ENCODE measurements around the gene PCYT2.

PCYT2 gene

DNA sequence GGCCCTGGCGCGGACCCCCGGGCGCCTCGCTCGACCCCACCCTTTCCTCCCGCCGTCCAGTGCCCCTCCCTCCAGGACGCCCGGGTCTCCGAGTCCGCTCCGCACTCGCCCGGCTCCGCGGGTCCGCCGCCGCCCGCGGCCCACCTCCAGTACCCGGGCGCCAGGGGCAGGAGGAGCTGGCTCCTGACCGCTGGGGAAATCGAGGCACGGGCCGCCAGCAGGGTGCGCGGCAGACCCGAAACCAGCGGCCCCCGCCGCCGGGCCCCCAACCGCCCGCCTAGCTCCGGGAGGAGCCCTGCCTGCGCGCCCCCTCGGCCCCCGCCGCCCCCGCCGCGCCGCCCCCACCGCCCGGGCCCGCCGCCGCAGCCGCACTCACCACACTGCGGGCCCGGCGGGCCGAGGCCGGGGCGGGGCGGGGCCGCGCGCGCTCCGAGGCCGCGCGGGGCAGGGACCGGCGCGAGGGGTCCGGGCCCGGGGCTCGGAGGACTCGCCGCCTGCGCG is 16.0 kb upstream of the PCYT2 start:
- peak overlapping the region; percentile 90 for H3K27ac ChIP-seq
- TF ChIP-seq, protein P1, sequence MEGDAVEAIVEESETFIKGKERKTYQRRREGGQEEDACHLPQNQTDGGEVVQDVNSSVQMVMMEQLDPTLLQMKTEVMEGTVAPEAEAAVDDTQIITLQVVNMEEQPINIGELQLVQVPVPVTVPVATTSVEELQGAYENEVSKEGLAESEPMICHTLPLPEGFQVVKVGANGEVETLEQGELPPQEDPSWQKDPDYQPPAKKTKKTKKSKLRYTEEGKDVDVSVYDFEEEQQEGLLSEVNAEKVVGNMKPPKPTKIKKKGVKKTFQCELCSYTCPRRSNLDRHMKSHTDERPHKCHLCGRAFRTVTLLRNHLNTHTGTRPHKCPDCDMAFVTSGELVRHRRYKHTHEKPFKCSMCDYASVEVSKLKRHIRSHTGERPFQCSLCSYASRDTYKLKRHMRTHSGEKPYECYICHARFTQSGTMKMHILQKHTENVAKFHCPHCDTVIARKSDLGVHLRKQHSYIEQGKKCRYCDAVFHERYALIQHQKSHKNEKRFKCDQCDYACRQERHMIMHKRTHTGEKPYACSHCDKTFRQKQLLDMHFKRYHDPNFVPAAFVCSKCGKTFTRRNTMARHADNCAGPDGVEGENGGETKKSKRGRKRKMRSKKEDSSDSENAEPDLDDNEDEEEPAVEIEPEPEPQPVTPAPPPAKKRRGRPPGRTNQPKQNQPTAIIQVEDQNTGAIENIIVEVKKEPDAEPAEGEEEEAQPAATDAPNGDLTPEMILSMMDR (conservative IDR thresholded peaks at IDR 0.05), result no peak

DNA sequence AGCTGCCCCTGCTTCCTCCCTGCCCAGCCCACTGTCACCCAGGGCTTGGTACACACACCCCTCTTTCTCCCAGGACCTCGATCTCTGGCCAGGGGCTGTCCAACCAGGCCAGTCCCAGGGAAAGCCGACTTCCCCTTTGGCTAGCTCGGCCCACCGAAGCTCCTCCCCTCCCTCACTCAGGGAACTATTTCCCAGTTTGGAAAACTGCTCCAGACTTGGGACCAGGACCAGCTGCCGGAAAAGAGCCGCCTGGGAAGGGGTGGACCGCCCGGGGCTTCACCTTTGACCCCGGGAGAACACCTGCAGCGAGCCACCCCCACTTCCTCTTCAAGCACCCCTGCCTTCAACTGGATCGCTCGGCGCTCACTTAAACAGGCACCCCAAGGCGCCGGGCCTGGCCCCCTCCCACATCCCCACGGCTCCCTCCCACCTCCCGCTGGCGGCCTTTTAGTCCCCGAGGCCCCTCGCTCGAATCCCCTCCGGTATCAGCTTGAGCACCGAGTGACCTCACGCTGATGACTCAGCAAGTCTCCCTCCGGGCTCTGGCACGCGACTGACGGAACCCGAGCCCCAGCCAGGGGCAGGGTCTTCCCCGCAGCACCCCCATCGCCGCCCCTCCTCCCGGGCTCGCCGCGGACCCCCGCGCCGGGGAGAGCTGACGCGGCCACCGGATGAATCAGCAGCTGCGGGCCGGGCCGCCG is 15.4 kb upstream of the PCYT2 start:
- H3K27ac ChIP-seq, result peak overlapping the region; percentile 90
- TF ChIP-seq, protein P1 (conservative IDR thresholded peaks at IDR 0.05), result no peak

DNA sequence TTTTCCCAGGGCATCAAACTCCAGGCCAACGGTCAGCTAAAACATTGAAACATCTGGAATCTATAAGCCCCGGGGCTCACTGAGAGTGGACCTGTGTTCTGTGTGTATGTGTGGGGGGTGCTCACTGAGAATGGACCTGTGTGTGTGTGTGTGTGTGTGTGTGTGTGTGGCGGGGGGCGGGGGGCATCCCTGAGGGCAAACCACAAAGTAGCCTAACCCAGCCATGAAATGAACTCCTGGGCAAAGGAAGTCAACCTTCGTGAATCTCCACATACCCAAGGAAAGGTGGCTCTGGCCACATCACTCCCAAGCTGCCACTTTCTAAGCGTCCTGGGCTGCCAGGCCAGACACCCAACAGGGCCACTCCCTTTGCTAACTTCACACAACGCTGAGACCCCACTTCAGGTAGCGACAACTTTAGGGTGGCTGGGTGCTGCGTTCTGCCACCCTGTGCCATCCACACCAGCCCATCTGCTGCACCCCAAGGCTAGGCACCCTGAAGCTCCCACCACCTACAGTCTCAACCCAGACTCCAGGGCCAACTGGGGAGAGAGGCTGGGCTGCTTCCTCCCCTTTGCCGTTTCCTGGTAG is 14.8 kb upstream of the PCYT2 start:
- TF ChIP-seq, protein P1 (conservative IDR thresholded peaks at IDR 0.05), result no peak
- peak overlapping the region; percentile 90 for H3K27ac ChIP-seq

DNA sequence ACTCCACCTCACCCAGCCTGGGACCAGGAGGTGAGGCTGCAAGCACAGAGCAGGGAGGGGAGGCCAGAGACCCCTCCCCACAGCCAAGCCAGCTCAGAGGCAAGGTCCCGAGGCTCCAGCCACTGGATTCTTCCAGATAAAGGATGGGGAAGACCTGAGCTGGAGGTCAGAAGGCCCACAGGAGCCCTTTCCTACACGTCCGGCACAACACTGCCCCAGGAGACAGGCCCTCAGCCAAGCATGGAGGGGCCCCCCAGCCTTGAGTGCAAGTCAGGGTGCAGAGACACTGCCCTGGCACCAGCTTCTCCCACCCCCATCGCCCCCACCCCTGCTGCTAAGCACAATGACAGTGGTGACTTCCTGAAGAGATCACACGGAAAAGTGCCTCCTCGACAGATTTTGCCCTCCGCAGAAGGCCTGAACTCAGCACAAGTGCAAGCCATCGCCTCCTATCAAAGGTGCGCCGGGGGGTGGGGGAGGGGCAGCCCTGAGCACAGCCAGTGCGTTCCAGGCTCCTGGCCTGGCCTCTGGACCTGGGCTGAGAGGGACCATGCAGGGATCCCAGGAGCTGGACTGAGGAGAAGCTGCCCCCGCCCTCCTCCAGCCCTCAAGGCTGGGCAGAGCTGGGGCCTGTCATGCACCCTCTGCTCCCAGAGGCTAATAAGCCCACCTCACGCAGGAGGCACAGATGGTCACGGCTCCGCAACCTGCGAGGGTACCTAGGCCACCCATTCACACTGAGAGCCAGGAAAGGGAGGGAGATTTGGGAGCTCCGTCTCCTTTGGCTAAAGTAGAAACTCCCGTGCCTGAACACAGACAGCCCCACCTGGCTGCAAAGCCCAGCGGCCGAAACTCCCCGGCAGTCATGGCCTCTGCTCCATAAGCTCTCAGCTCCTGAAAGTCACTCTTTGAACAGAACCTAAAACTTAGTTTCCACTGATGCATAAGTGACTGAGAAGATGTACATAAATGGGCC is 13.6 kb upstream of the PCYT2 start:
- no peak overlapping the region for H3K27ac ChIP-seq
- TF ChIP-seq, protein P1 (conservative IDR thresholded peaks at IDR 0.05), result no peak

DNA sequence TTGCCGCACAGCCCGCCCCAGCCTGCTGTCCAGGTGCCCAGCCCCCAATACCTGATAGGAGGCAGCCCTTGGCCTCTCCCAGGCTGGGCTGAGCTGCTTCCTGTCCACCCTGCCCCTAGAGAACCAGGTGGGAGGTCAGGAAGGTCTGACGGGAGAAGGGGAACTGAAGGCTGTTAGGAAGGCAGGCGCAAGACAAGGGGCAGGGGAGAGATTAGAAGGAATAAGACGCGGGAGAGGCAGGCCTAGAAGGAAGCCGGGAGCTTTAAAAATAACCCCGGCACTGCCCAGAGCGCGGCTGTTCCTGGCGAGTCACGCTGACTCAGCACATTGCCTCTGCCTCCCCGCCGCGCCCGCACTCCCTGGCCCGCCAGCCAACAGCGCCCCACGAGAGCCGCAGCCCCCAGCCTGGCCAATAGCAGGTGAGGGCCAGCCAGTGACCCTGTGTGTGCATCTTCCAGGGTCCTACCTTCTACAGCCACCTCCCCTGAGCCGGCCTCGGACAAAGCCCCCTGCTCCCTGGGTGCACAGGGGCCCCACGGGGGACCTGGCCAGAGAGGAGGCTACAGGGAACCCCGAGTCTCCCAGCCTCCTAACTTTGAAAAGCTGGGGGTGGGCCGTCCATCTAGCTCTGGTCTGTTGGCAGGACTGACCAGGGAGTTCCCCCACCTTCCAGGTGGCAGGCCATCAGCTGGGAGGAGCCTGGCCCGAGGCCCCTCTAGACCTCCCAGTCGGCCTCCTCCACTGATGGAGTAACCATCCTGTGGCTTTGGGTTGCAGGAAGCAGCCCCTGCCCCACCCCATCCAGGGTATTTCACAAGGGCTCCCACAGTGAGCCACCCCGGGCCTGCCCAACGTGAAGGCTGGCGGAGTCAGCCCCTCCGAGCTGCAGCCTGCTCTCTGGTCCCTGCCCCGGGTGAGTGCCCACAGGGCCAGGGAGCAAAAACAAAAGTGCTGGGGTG is 12.4 kb upstream of the PCYT2 start:
- TF ChIP-seq, protein P1 (conservative IDR thresholded peaks at IDR 0.05), result no peak
- H3K27ac ChIP-seq, result no peak overlapping the region; the same call in 1 of the 2 replicates

DNA sequence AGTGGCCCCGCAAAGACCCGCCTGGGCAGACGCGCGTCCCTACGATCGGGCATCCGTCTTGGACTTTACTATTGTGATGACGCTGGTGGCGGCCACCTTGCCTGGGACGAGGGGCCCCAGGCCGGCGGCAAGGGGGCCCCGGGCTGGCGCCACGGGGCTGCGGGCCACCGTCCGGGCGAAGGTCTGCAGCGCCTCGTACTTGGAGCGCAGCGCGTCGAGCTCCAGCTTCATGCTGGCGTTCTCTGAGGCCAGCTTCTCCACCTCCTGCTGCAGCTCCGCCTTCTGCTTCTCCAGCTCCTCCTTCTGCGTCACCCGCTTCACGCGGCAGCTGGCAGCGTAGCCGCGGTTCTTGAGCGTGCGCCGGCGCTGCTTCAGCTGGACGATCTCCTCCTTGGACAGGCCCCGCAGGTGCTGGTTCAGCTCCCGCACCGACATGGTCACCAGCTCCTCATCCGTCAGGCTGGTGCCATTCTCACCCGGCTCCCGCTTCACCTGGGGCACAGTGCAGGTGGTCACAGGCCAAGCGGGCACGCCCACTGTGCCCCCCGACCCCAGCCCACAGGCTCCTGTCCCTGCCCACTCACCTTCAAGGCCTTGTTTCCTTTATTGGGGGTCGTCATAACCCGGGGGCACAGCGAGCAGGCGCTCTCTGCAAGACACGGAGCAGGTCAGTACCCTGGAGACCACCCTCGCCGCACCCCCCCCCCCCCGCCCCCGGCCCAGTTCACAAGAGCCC is 11.5 kb upstream of the PCYT2 start:
- H3K27ac ChIP-seq, result no peak overlapping the region

More for the DNA sequence above, 11.5 kb upstream of the PCYT2 start:
- TF ChIP-seq, protein P1 (conservative IDR thresholded peaks at IDR 0.05), result no peak

All from VCaP (cell line).